GM12892 (cell line): ENCODE data around the gene REPS2.

ENCODE experiments used
- POLR2A ChIP-seq: IDR thresholded peaks from 2 replicates; pipeline ENCODE4 v1.6.1; 2011; ENCODE audit warnings: low read depth, low read length, control low read depth
- POLR2AphosphoS5 ChIP-seq: IDR thresholded peaks from 2 replicates; pipeline ENCODE4 v1.6.1; 2011; ENCODE audit warnings: low read depth, low read length, control low read depth

DNA sequence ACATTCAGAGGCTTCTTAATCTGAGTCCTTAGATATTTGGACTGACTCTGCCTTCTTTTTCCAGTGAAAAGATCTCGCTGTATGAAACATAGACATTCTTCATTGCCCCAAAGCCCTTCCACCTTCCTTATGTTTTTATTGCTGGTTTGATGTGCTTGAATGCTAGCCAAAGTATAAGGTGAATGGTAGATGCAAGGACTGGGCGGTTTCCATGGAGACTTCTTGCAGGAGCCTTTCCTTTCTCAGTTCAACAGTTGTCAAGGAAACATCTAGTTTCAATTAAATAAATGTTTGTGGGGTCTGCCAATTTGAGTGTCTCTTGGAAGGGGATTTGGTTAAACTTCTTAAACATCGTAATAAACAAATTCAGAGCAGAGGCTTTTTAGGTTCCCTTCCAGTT is 46.0 kb downstream of the REPS2 start:
- TF ChIP-seq POLR2A: no peak
- TF ChIP-seq POLR2AphosphoS5: no peak
